ENCODE data around the gene HAX1.
"Not testable (repeated sequence)": the region's sequence is repeated elsewhere in the genome, so short reads cannot be mapped to it uniquely, and the experiment has no call there.

HAX1 gene

GRCh38 chr1:154270833-154271232, 1.6 kb upstream of the HAX1 start:
- H3K4me3 ChIP-seq (ENCODE audit: low read depth, low read length), result no peak overlapping the region
- TF ChIP-seq CTCF (IDR thresholded peaks at IDR 0.05; ENCODE audit: insufficient read depth, low read length, missing control alignments), result no peak
- CTCF ChIA-PET, result interaction anchor here (1.1 to 6.9 kb wide), 11 partner anchors 9 to 80 kb away, joined by 3 to 65 read pairs (median 6); partner anchors contain the start of gene ATP8B2
- POLR2A ChIA-PET, result no interaction called here
- DNase-seq (ENCODE audit: low read depth, low spot score), result no peak

- ChIA-PET POLR2A (interaction anchor here (1.0 kb wide), 1 partner anchor 53 kb away, joined by 3 read pairs; a partner anchor contains a TSS), CTCF (interaction anchor here (1.2 to 6.9 kb wide), 9 partner anchors 10 to 74 kb away, joined by 3 to 65 read pairs (median 8); partner anchors contain the start of gene ATP8B2)
- H3K4me3 ChIP-seq (ENCODE audit: low read depth, low read length), result peak overlapping the region; percentile 97
Observed at GRCh38 chr1:154272999-154273563, 652 bp downstream of the HAX1 start.

GRCh38 chr1:154276797-154277196, 4.4 kb downstream of the HAX1 start:
- no peak overlapping the region for H3K4me3 ChIP-seq (ENCODE audit: low read depth, low read length)
- ChIA-PET CTCF (interaction anchor here (1.0 to 6.9 kb wide), 4 partner anchors 20 to 55 kb away, joined by 3 to 65 read pairs (median 3); no protein-coding TSS in a partner anchor), POLR2A (no interaction called here)
- DNase-seq (ENCODE audit: low read depth, low spot score), result no peak
- no peak for TF ChIP-seq CTCF (IDR thresholded peaks at IDR 0.05; ENCODE audit: insufficient read depth, low read length, missing control alignments)

More at GRCh38 chr1:154272999-154273563, 652 bp downstream of the HAX1 start:
- TF ChIP-seq CTCF (IDR thresholded peaks at IDR 0.05; ENCODE audit: insufficient read depth, low read length, missing control alignments), result no peak
- DNase-seq (ENCODE audit: low read depth, low spot score), result no peak

GRCh38 chr1:154287591-154287990, 15.2 kb downstream of the HAX1 start:
- CTCF ChIA-PET; H3K4me3 ChIP-seq (ENCODE audit: low read depth, low read length); POLR2A ChIA-PET; DNase-seq (ENCODE audit: low read depth, low spot score): not testable (repeated sequence)

GRCh38 chr1:154288661-154289060, 16.2 kb downstream of the HAX1 start:
- ChIA-PET POLR2A (no interaction called here), CTCF (interaction anchor here (0.6 to 1.2 kb wide), 3 partner anchors 45 to 191 kb away, joined by 3 read pairs; no protein-coding TSS in a partner anchor)
- no peak for TF ChIP-seq CTCF (IDR thresholded peaks at IDR 0.05; ENCODE audit: insufficient read depth, low read length, missing control alignments)
- H3K4me3 ChIP-seq (ENCODE audit: low read depth, low read length), result no peak overlapping the region
- DNase-seq (ENCODE audit: low read depth, low spot score), result no peak

- CTCF ChIA-PET, result interaction anchor here (1.1 to 1.3 kb wide), 3 partner anchors 12 to 44 kb away, joined by 3 read pairs; no protein-coding TSS in a partner anchor
- H3K4me3 ChIP-seq (ENCODE audit: low read depth, low read length), result no peak overlapping the region
- POLR2A ChIA-PET, result interaction anchor here (1.2 kb wide), 1 partner anchor 36 kb away, joined by 6 read pairs; no protein-coding TSS in a partner anchor
- TF ChIP-seq CTCF (IDR thresholded peaks at IDR 0.05; ENCODE audit: insufficient read depth, low read length, missing control alignments), result no peak
- no peak for DNase-seq (ENCODE audit: low read depth, low spot score)
Observed at GRCh38 chr1:154290921-154291320, 18.5 kb downstream of the HAX1 start.
